Measurements from ENCODE around the gene CARD10. TPM values are rescaled to one million over a fixed set of nuclear protein-coding genes. Genes with fewer than 3 reads are reported as not detected.

Gene CARD10
- total RNA-seq = 13.1 and 16.5 TPM in 2 replicates

GRCh38 chr22:37519268-37520195 is at the start of gene CARD10:
CARD10 (minus strand) TSS chr22:37519415; CDS start chr22:37519200, 215 bp downstream.

GRCh38 chr22:37559901-37560607 is 40.8 kb upstream of the CARD10 start, which contains the start of gene CDC42EP1:
CDC42EP1 (plus strand) TSS chr22:37560480; CDS start chr22:37566350, 5,870 bp downstream.

GRCh38 chr22:37486224-37486845 is 32.9 kb downstream of the CARD10 start, which contains the start of gene MFNG:
MFNG (minus strand) TSS chr22:37486384; CDS start chr22:37486177, 207 bp downstream.

Other genes starting within 250 kb of the CARD10 start
- not detected in 2 replicates for gene CYTH4, start 236.9 kb downstream of the CARD10 start, total RNA-seq
- gene ELFN2, start 91.9 kb downstream of the CARD10 start, total RNA-seq = 0.11 and 0.13 TPM in 2 replicates
- 0.39 and 0.86 TPM in 2 replicates for gene MFNG, start 33.0 kb downstream of the CARD10 start, total RNA-seq
- 25.0 and 30.8 TPM in 2 replicates for gene CDC42EP1, start 41.1 kb upstream of the CARD10 start, total RNA-seq
- gene LGALS2, start 60.7 kb upstream of the CARD10 start, total RNA-seq = not detected in 2 replicates
- gene GGA1, start 89.4 kb upstream of the CARD10 start, total RNA-seq = 26.6 and 31.5 TPM in 2 replicates
- gene SH3BP1, start 120.3 kb upstream of the CARD10 start, total RNA-seq = 1.1 and 1.6 TPM in 2 replicates
- 3.5 and 3.8 TPM in 2 replicates for gene PDXP, start 139.3 kb upstream of the CARD10 start, total RNA-seq
- gene LGALS1, start 156.2 kb upstream of the CARD10 start, total RNA-seq = 3,419 and 3,883 TPM in 2 replicates
- gene NOL12, start 166.9 kb upstream of the CARD10 start, total RNA-seq = 12.0 and 15.5 TPM in 2 replicates
- 77.6 and 83.2 TPM in 2 replicates for gene TRIOBP, start 177.6 kb upstream of the CARD10 start, total RNA-seq

Measured in articular chondrocyte of knee joint (primary cell).